GM21786 (cell line): Measurements from ENCODE around the gene C3orf20.
"Not testable (repeated sequence)": the region's sequence is repeated elsewhere in the genome, so short reads cannot be mapped to it uniquely, and the experiment has no call there.

ENCODE experiments used
- ATAC-seq: cut with Tn5 transposase; IDR thresholded peaks from one replicate; pipeline ENCODE4 v1.9.1; 2021; ENCODE audit not compliant: unreplicated experiment

The C3orf20 gene

DNA sequence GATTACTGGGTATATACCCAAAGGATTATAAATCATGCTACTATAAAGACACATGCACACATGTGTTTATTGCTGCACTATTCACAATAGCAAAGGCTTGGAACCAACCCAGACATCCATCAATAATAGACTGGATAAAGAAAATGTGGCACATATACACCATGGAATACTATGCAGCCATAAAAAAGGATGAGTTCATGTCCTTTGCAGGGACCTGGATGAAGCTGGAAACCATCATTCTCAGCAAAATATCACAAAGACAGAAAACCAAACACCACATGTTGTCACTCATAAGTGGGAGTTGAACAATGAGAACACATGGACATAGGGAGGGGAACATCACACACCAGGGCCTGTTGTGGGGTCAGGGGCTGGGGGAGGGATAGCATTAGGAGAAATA is 78.0 kb downstream of the C3orf20 start:
- ATAC-seq = not testable (repeated sequence)

DNA sequence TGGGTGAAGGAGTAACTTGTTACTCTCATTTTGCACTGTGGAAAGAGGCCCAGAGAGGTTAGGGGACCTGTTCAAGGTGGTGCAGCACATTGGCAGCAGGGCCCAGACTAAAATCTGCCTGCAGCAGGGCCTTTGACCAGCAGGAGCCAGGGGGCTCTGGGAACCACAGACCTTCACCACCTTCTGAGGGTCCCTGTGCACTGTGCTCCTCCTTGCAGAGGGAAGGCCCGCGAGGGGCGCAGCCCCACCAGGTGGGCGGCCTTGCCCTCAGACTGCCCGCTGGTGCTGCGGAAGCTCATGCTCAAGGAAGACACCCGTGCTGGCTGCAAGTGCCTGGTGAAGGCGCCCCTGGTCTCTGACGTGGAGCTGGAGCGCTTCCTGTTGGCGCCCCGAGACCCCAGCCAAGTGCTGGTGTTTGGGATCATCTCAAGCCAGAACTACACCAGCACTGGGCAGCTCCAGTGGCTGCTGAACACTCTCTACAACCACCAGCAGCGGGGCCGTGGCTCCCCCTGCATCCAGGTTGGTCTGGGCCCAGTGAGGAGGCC is 82.3 kb downstream of the C3orf20 start:
- ATAC-seq = no peak

GRCh38 chr3:14758297-14758696 is 83.4 kb downstream of the C3orf20 start:
- ATAC-seq = no peak

DNA sequence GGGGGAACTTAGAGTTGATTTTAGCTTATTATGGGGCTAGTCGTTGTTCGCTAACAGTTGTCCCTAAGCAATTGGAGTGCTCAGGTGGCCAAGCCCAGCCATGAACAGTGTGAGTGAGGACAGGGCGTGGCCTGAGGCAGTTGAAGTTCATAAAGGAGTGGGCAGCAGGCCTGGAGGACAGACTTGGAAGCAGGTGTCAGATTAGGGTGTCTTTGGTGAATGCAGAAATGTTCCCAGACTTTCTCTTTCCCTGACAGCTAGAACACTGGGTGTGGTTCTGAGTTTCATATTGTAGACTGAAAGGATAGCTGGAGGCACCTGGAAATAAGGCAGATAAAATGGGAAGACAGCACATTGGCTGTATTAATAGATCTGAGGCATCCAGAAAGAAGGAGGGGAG is 84.0 kb downstream of the C3orf20 start:
- ATAC-seq = no peak

- no peak for ATAC-seq
These were observed 85.2 kb downstream of the C3orf20 start for GRCh38 chr3:14760185-14760584.

DNA sequence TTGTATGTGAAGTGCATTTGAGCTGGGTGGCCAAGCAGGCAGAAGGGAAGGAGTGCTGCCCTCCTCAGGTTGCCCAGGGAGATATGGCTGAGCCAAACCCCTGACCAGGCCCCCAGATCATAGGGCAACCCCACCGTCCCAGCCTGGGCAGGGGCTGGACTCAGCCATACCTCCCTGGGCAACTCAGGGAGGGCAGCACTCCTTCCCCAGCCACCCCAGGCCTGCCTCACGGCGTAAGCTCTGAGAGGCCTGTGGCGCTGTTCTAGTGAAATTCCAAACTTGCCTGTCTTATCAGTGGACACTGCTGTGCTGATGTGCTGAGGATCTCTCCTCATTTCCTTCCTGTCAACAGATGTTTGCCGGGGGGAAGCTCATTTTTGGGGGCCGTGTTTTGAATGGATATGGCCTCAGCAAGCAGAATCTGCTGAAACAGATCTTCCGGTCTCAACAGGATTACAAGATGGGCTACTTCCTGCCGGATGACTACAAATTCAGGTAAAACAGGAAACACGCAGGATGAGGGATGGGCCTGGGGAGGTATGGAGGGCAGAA is 86.3 kb downstream of the C3orf20 start:
- ATAC-seq = no peak

- no peak for ATAC-seq
These were observed 86.9 kb downstream of the C3orf20 start for GRCh38 chr3:14761866-14762265.

- ATAC-seq = no peak
These were observed 87.8 kb downstream of the C3orf20 start for GRCh38 chr3:14762701-14763100.

- no peak for ATAC-seq
These were observed 89.6 kb downstream of the C3orf20 start for GRCh38 chr3:14764331-14765059.

DNA sequence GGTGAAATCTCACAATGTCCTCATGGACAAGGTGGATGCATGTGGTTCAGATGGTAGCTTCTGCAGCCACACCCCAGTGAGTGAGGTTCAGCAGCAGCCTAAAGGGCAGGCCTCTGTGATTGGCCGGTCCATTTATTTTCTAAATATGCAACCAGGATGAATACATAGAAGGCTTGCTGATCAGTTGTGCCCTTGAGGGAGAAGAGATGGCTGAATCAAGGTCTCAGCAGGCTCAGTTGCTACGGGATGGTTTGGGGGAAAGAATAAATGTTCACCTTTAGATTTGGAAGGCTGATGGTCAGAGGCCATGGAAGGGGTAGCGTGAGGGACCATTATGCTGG is 90.1 kb downstream of the C3orf20 start:
- no peak for ATAC-seq

DNA sequence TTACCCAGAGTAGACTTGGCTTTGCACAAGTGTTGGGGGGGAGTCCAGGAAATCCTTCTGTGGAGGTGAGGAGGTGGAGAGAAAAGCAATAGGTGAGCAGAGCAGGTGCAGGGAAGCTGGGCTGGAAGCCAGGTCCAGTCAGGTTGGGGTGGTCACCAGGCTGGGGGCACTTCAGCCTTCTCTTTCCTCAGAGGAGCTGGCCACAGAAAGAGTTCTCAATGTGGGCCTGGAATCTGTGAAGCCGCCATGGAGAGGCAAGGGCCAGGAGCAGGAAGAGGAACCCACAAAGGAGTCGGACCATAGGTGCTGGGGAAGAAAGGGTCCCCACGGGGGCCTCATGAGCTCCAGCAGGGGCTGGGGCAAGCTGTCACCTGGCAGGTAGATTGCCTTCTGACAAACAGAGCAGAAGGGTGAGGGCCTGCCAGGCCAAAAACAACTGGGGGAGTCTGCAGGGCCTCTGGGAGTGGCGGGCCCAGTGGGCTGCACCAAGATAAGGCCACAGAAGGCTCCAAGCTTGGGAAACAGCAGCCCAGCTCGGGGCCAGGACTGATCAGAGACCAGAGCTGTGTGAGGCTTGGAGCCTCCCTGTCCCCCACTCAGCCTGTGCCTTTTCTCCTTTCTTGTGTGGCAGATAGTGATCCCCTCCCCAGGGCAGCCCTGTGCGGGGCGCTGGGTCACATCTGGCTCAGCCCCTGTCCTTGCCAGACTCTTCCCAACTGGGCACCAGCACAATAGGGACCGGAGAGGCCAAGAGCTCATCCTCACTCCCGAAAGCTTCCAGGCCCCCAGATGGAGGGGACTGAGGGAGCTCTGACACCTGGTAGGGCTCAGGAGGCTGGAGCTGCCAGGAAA is 90.9 kb downstream of the C3orf20 start:
- ATAC-seq = no peak

DNA sequence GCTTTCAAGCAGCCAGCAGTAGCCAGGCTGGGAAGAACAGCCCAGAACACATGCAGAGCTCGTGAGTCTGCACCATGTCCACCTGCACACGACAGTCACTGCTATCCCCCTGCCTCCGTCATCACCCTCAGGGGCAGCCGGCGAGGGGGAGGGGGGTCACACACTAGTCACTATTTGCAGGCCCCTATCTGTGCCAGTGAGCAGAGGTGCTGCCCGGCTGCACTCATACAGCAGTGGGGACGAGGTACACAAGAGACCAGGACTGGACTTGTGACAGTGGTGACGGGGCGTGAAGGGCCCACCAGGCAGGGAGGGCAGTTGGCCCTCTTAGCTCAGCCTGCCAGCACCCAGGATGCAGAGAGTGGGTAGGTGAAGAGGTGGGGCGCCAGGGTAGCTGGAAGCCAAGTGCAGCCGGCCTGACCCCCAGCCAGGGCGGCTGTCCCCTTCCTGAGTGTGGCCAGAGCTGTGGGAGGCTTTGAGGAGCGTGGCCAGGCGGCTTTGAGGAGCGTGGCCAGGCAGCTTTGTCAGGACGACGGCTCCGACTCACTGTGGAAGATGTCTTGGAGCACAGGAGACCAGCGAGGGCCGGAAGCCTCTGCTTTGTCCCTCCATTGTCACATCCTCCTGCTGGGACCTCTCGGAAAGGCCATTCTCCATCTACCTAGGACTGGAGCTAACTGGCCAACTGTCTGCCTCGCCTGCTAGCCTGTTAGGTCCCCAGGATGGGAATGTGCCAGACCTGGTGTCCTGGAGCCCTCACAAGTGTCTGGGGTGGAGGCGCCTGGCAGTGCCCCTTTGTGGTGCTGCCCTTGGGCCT is 91.7 kb downstream of the C3orf20 start:
- no peak for ATAC-seq

DNA sequence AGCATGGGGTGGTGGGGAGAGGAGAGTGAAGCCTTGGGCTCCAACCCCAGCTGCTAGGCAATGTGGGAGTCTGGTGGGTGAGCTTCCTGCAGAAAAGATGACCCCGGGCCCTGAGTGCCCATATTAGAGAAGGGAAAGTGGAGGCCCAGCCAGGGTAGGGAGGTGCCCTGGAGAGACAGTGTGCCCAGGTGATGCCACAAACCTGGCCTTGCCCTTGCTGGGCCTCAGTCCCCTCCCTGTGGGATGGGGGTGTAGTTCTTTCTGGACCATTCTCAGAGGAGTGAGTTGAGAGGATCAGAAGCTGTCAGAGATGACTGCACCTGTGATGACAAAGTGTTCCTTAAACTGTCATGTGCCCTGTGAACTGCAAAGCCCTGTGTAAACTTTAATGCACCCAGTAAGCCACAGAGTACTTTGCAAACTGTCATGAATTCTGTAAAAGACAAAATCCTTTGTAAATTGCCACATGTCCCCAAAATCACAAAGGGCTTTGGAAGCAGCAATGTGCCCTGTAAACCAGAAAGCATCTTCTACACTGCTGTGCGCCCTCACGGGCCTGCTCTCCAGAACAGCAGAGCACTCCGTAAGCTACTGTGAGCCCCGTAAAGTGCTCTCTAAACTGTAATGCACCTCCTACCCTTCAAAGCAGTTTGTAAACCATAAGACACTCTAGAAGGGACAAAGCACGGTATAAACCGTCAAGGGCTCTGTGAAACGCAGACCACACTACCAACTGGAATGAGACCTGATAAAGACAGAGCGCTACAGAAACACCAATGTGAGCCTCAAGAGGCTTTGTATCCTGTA is 92.5 kb downstream of the C3orf20 start:
- ATAC-seq = no peak

DNA sequence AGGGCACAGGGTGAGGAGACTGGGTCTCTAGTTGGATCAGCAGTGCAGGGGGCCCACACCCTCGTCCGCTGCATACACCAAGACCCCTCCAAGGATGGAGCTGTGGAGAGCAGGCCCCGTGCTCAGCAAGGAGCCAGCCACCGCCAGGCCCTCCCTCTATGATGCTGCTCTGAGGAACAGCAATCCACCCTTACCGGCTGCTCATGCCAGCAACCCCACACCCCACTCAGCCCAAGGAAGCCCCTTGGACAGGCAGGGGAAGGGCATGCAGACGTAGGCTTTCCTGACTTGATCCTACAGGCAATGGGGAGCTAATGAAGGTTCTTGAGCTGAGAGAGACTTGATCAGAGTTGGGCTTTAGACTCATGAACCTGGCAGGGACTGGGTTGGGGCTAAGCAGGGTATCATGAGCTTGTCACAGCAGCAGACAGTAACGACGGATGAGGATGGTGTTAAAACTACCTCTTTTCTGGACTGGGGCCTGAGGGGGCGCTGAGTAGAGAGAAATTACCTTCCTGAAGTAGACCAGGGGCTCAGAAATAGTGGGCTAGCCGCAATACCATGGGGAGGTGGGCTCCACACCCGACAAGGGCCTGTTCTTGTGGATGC is 93.3 kb downstream of the C3orf20 start:
- no peak for ATAC-seq

- ATAC-seq = no peak
These were observed 93.9 kb downstream of the C3orf20 start for GRCh38 chr3:14768881-14769280.

DNA sequence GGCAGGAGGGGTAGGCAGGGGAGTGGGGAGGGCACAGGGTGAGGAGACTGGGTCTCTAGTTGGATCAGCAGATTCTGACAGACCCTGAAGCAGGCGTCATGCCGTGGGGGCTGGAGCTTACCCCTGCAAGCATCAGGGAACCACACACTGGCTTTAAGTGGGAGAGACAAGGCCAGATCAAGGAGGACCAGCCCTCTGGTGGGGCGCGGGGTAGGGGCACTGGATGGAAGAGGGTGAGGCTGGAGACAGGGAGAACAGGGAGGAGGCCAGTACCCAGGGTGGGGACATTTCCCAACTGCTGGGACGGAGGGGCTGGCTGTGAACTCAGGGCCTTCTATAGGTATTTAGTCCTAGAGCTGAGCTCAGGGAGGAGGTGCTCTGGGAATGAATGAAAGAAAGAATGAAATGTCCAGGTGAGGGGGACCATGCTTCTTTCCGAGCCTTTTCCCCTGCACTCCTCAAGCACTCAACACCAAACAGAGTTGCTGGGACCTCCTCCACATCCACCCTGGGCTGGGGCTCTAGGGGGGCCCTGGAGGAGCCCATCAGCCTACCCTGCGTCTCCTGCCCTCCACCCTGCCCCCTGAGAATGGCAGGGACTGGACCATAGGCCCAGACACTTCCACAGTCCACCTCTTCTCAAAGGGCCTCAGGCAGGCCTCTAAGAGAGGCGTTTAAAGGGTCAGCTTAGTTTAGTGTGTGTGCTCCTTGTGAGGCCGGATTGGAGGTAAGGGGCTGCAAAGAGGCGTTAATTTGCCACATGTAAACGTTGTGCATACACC is 94.8 kb downstream of the C3orf20 start:
- no peak for ATAC-seq

GRCh38 chr3:14770591-14770990 is 95.7 kb downstream of the C3orf20 start:
- ATAC-seq = no peak

DNA sequence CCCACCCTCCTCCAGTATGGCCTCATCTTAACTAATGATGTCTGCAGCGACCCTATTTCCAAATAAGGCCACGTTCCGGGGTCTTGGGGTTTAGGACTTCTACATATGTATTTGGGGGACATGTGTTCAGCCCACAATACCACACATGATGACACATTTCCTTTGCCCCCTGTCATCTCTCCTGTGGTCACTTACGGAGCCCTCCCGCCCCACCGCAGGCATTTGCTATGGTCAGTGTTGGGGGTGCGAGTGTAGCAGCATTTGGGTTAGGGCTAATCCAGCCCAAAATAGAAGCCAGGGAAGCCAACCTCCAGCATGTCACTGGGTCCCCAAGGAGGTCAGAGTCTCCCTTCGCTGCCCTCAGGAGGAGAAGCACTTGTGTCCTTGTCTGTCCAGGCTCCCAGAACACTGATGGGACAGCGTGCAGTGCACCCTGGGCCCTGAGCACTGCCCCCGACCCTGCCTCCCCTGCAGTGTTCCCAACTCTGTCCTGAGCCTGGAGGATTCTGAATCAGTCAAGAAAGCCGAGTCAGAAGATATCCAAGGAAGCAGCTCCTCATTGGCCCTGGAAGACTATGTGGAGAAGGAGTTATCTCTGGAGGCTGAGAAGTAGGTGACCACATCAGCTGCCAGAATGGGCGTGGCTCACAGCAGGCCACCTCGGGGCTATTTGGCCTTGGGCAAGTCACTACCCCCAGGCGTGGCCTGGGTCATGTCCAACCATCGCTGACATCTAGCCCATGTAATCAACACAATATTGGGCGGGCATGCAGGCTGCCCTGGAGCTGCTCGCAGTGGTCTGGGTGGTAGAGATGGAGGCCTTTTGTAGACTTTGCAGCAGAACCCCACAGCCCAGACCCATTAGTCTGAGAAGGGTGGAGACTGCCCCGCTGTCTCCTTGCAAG is 96.9 kb downstream of the C3orf20 start:
- ATAC-seq = no peak
